Sigmoid colon (tissue), 7 donors: ENCODE results near the gene UCMA. TPM values are rescaled to one million over a fixed set of nuclear protein-coding genes. Genes with fewer than 3 reads are reported as not detected.

ENCODE experiments used
- DNase-seq: peaks from one replicate; pipeline ENCODE4 v3.0.0-alpha.2; 2019
- H3K27ac ChIP-seq, 4 donors: fragments of 200-600 bp; sonication (generic); one replicate each; pipeline ENCODE4 v1.5.1; 2016 to 2019; ENCODE audit warnings: mild to moderate bottlenecking in 1 of 4
- H3K27me3 ChIP-seq, 3 donors: fragments of 200-600 bp; sonication (generic); one replicate each; pipeline ENCODE4 v1.5.1; 2019; ENCODE audit warnings: mild to moderate bottlenecking in 1 of 3
- H3K36me3 ChIP-seq, 4 donors: fragments of 200-600 bp; sonication (generic); one replicate each; pipeline ENCODE4 v1.5.1; 2016 to 2019
- H3K4me1 ChIP-seq, 4 donors: fragments of 200-600 bp; sonication (generic); one replicate each; pipeline ENCODE4 v1.5.1; 2017 to 2019
- H3K4me3 ChIP-seq, 4 donors: fragments of 200-600 bp; sonication (generic); one replicate each; pipeline ENCODE4 v1.5.1; 2017 to 2019; ENCODE audit warnings: mild to moderate bottlenecking in 2 of 4, moderate library complexity in 1 of 4
- H3K9me3 ChIP-seq, 4 donors: fragments of 200-600 bp in 3 of 4; sonication (generic) in 3 of 4; one replicate each; pipeline versions ENCODE4 v1.5.1 to v1.6.1; 2013 to 2019
- CTCF ChIP-seq, 4 experiments: fragments of 450-650 bp in 3 of 4; fragments of 200-600 bp in 1 of 4; IDR thresholded peaks; one replicate each; pipeline ENCODE4 v1.5.1; 2016 to 2019; ENCODE audit warnings: antibody characterized with exemption in 4 of 4, mild to moderate bottlenecking in 3 of 4, moderate library complexity in 2 of 4
- EP300 ChIP-seq, 4 donors: sonication (generic); formaldehyde crosslinking; IDR thresholded peaks; one replicate each; pipeline ENCODE4 v1.6.1; 2017; ENCODE audit warnings: antibody characterized with exemption in 4 of 4
- POLR2A ChIP-seq, 2 donors: fragments of 450-650 bp; IDR thresholded peaks; one replicate each; pipeline ENCODE4 v1.6.1; 2016; ENCODE audit warnings: antibody characterized with exemption in 2 of 2, mild to moderate bottlenecking in 2 of 2, moderate library complexity in 2 of 2
- POLR2AphosphoS5 ChIP-seq, 4 donors: sonication (generic); formaldehyde crosslinking; IDR thresholded peaks; one replicate each; pipeline ENCODE4 v1.6.1; 2017; ENCODE audit warnings: antibody characterized with exemption in 4 of 4
- WGBS, 2 donors: extraction: QIAGEN DNeasy Blood & Tissue Kit; methylation state at CpG; one replicate each; pipeline ENCODE4 v1.1.7; 2013; 5-methylcytosine and 5-hydroxymethylcytosine counted together
- intact Hi-C: fragments of 100-400 bp; cut with DNase I; formaldehyde crosslinking; loops from one replicate; pipeline ENCODE4 v1.15.1; 2023
- polyA plus RNA-seq, 3 donors: library from polyadenylated mRNA; stranded (reverse); fragments of 200-250 nt; gene quantifications; one replicate each; pipeline ENCODE4 v1.2.3, GENCODE V29; 2013
- total RNA-seq, 4 donors: library from RNA; depleted of rRNA; stranded (reverse); fragments of >200 nt; gene quantifications; one replicate each; pipeline ENCODE4 v1.1.0, GENCODE V29; 2016
- donor health status: healthy with polysubstance abuse.
- donor health status: Bipolar disorder and iron deficiency.
- donor health status: healthy.

UCMA gene
- total and polyA plus RNA-seq, 7 donors: not detected

DNA sequence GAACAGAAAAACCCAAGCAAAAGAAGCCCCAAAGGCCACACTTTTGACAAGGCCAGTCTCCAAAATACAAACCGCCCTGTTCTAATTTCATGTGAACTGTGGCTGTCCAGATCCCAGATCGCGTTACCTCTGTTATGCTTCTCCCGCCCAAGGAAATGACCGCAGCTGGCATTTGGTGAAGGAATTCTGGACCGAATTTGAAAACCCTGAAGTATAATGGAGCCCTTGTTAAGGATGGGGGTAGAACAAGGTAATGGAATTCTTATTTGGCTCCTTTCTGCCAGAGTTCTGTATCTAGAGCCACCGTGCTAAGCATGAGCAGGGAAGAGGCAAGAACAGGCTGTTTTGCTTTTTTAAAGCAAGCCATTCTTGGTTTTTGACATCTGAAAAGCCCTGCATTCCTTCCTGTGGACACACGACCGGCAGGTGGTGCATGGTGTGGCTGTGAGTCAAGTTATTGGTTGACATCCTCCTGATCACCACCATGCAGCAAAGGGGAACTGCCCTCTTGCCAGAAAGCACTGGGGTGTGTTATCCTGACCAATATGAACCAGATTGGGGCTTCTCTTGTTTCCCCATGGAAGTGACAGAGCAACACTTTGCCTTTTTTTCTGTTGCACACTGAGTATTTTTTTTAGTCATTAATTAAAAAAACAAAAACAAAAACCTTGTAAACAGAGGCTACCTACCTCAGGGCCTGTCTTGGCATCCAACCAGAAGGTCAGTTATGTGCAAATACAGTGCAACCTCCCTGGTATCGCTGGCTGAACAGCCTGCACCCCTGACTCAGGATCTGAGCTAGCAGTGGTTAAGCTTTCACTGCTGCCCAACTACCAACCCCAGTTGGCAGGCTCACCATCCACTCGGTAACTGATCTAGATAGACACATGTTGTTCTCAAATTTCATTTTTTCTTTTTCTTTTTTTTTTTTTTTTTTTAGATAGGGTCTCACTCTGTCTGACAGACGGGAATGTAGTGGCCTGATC is 14.2 kb downstream of the UCMA start:
- intact Hi-C loops: no loop called here
- H3K9me3 ChIP-seq: no peaks in the 10 kb centered on the region
- WGBS, 2 donors: 69 to 72% methylated on average over 12 of the region's 12 CpGs
- no peak for TF ChIP-seq POLR2AphosphoS5 (IDR thresholded peaks at IDR 0.05)
- peak in 1 of 4 experiments; percentile 7 for TF ChIP-seq CTCF (IDR thresholded peaks at IDR 0.05)
- H3K4me1 ChIP-seq: no peaks in the 10 kb centered on the region
- H3K36me3 ChIP-seq: no peaks in the 10 kb centered on the region
- H3K27ac ChIP-seq: no peak overlapping the region
- peak; percentile 26 for DNase-seq
- H3K27me3 ChIP-seq: no peaks in the 10 kb centered on the region
- H3K4me3 ChIP-seq: no peak overlapping the region

GRCh38 chr10:13218878-13219277 is 15.3 kb downstream of the UCMA start:
- intact Hi-C loops: no loop called here
- no peaks in the 10 kb centered on the region for H3K36me3 ChIP-seq

GRCh38 chr10:13213163-13213562 is 21.0 kb downstream of the UCMA start:
- no peak for DNase-seq
- WGBS, 2 donors: 79 to 91% methylated on average over 7 of the region's 7 CpGs
- Histone ChIP-seq H3K4me3 (no peak overlapping the region), H3K9me3 (no peaks in the 10 kb centered on the region), H3K27ac (no peak overlapping the region), H3K4me1 (no peaks in the 10 kb centered on the region), H3K36me3 (no peaks in the 10 kb centered on the region), H3K27me3 (no peaks in the 10 kb centered on the region)
- intact Hi-C loops: no loop called here
- no peak for TF ChIP-seq POLR2A (IDR thresholded peaks at IDR 0.05)
- TF ChIP-seq CTCF (IDR thresholded peaks at IDR 0.05): no peak
- TF ChIP-seq EP300 (IDR thresholded peaks at IDR 0.05): no peak
- no peak for TF ChIP-seq POLR2AphosphoS5 (IDR thresholded peaks at IDR 0.05)

More at GRCh38 chr10:13218878-13219277, 15.3 kb downstream of the UCMA start:
- WGBS, 2 donors: 91 to 95% methylated on average over 4 of the region's 4 CpGs
- H3K4me3 ChIP-seq: no peak overlapping the region
- DNase-seq: peak; percentile 5
- H3K4me1 ChIP-seq: no peaks in the 10 kb centered on the region
- TF ChIP-seq CTCF (IDR thresholded peaks at IDR 0.05): no peak
- no peak for TF ChIP-seq EP300 (IDR thresholded peaks at IDR 0.05)
- TF ChIP-seq POLR2A (IDR thresholded peaks at IDR 0.05): no peak
- TF ChIP-seq POLR2AphosphoS5 (IDR thresholded peaks at IDR 0.05): no peak
- no peaks in the 10 kb centered on the region for H3K27me3 ChIP-seq
- no peaks in the 10 kb centered on the region for H3K9me3 ChIP-seq
- H3K27ac ChIP-seq: no peak overlapping the region

DNA sequence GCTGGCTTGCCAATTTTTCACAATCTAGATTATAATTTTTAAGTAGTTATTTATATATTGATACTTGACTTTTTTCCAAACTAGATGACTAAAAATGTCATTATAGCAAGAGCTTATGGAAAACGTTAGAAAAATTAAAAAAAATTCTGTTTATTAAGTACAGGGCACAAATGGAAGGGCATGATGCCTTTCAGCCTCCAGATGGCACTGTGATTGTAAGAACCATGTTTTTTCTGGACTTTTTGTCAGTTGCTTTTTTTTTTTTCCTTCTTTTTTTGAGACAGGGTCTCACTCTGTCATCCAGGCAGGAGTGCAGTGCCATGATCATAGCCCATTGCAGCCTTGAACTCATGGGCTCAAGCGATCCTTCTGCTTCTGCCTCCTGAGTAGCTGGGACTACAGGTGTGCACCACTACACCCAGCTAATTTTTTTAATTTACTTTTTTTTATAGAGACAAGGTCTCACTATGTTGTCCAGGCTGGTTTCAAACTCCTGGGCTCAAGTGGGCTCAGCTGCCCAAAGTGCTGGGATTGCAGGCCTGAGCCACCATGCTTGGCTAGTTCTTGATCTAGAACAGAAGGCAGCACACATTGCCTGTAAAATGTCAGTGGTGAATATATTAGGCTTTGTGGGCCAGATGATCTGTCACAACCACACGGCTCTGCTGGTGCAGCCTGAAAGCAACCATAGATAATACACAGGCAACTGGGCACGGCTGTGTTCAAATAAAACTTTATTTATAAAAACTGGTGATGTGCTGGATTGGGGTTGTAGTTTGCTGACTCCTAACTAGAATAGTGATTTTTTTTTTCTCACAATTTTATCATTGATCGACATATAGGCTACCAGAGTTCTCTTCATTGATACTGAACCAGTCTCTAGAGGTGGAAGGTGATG is 27.4 kb downstream of the UCMA start:
- Histone ChIP-seq H3K36me3 (no peaks in the 10 kb centered on the region), H3K27me3 (no peaks in the 10 kb centered on the region), H3K4me3 (no peak overlapping the region), H3K9me3 (no peaks in the 10 kb centered on the region), H3K27ac (no peak overlapping the region), H3K4me1 (no peaks in the 10 kb centered on the region)
- TF ChIP-seq POLR2A (IDR thresholded peaks at IDR 0.05) (no peak), POLR2AphosphoS5 (IDR thresholded peaks at IDR 0.05) (no peak), CTCF (IDR thresholded peaks at IDR 0.05) (no peak), EP300 (IDR thresholded peaks at IDR 0.05) (no peak)
- intact Hi-C loops: no loop called here
- WGBS, 2 donors: 64 to 72% methylated on average over 5 of the region's 5 CpGs
- no peak for DNase-seq
